Kidney (tissue), 14 donors: ENCODE measurements around the gene FITM1. TPM values are rescaled to one million over a fixed set of nuclear protein-coding genes. Genes with fewer than 3 reads are reported as not detected.

Experiments used
- DNase-seq, 5 donors: peaks; one replicate each; pipeline ENCODE4 v3.0.0-alpha.2; 2013 to 2020
- FAIRE-seq: peaks from 2 replicates; lab custom pipeline; 2012; peaks lifted over from hg19 to GRCh38; lab: Jason Lieb, UNC
- H3K27ac ChIP-seq, 2 donors: one replicate each; pipeline ENCODE4 v1.7.0; 2013; ENCODE audit warnings: low read depth in 2 of 2, low read length in 2 of 2, inconsistent platforms in 1 of 2
- H3K27me3 ChIP-seq: one replicate; pipeline ENCODE4 v1.7.1; 2013; ENCODE audit warnings: low read length, inconsistent platforms; ENCODE audit not compliant: control insufficient read depth, insufficient read depth
- H3K36me3 ChIP-seq, 3 donors: one replicate each; pipeline versions ENCODE4 v1.7.0 to v1.7.1; 2013; ENCODE audit warnings: low read length in 3 of 3, control low read depth in 1 of 3, inconsistent platforms in 1 of 3; ENCODE audit not compliant: insufficient read depth in 3 of 3, control insufficient read depth in 2 of 3
- H3K4me1 ChIP-seq, 3 donors: one replicate each; pipeline versions ENCODE4 v1.7.0 to v1.7.1; 2013; ENCODE audit warnings: low read length in 3 of 3, inconsistent platforms in 1 of 3, low read depth in 1 of 3; ENCODE audit not compliant: control insufficient read depth in 2 of 3, insufficient read depth in 2 of 3
- H3K4me3 ChIP-seq, 3 donors: one replicate each; pipeline versions ENCODE4 v1.7.0 to v1.8.1; 2013; ENCODE audit warnings: low read length in 3 of 3, control low read depth in 1 of 3, inconsistent platforms in 1 of 3
- H3K9ac ChIP-seq, 3 donors: one replicate each; pipeline versions ENCODE4 v1.7.0 to v1.7.1; 2013; ENCODE audit warnings: low read length in 3 of 3, control low read depth in 1 of 3, inconsistent platforms in 1 of 3
- H3K9me3 ChIP-seq, 3 donors: one replicate each; pipeline versions ENCODE4 v1.7.0 to v1.7.1; 2013; ENCODE audit warnings: low read length in 3 of 3, control low read depth in 1 of 3, inconsistent platforms in 1 of 3; ENCODE audit not compliant: control insufficient read depth in 2 of 3, insufficient read depth in 1 of 3
- intact Hi-C: fragments of 100-400 bp; cut with DNase I; formaldehyde crosslinking; loops from one replicate; pipeline ENCODE4 v1.11.1; 2022
- polyA plus RNA-seq: library from polyadenylated mRNA; stranded (reverse); fragments of 350-450 nt; fragmentation: Illumina TruSeq; extraction: RNeasy Lipid Tissue Mini Kit (QIAGEN cat#74804); gene quantifications from one replicate; pipeline ENCODE4 v1.2.3, GENCODE V29; 2014; ENCODE audit warnings: low read depth, low replicate concordance; ENCODE audit not compliant: insufficient read depth
- total RNA-seq: library from RNA; stranded (reverse); fragmentation: NEBNext Ultra II Directional; extraction: Animal tissue kit (Norgen Biotek cat#: 25700); gene quantifications from one replicate; pipeline ENCODE4 v1.2.1, GENCODE V29; 2021
- TF ChIP-seq, protein P1 (sequence below): IDR thresholded peaks from 3 replicates; pipeline ENCODE4 v1.5.1; 2012; ENCODE audit warnings: mild to moderate bottlenecking, moderate library complexity, borderline replicate concordance; ENCODE audit not compliant: insufficient read depth; ENCODE audit errors: extremely low read depth
- donor health status: control.
- donor health status: control.
- donor health status: control.
- donor health status: control.
- donor health status: control.
- donor health status: DM: yes; HTN: yes; CAD: no.
- donor health status: Normal renal cell carcinoma (clear cell type).

Gene FITM1
- total and polyA plus RNA-seq, 2 donors from 2014 or later = 1.2 to 1.3 TPM

DNA sequence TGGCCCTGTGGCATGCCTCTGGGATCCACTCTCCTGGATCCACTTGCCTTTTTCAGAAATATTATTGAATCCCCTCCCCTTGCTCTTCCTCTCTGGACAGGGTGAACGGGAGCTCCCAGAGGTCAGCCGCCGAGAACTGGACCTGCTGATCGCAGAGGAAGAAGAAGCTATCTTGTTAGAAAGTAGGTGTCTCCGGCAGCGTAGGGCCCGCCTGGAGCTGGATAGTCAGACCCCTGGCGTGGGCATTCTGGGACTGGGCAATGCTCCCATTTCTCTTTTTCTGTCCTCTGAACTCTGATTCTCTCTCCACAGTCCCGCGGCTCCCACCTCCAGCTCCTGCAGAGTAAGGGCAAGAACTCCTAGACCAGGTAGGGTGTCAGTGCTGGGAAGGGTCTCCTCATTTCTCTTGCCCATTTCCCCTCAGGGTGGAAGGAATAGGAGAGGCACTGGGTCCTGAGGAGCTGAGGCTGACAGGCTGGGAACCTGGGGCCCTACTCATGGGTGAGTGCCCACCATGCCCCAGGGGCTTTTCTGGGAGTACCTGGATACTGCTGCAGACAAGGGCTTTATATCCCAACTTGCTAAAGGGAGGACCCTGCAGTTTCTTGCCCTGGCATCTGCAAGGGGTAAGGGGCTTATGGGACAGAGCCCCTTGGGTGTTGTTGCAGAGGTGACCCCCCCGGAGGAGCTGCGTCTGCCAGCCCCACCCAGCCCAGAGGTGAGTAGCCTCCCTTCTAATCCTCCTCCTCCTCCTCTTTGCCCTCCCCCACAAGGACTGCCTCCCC lies 46.8 kb downstream of the FITM1 start:
- Histone ChIP-seq H3K9ac (no peak overlapping the region), H3K4me3 (no peak overlapping the region), H3K4me1 (peaks cover 0 to 18% (median 15%) of the 10 kb centered on the region in 3 donors), H3K36me3 (peaks cover 0 to 9% (median 6%) of the 10 kb centered on the region in 3 donors), H3K27me3 (no peaks in the 10 kb centered on the region), H3K9me3 (no peaks in the 10 kb centered on the region), H3K27ac (no peak overlapping the region)
- FAIRE-seq = no peak
- DNase-seq = peak in 1 of 5 donors; percentile 60
- intact Hi-C loops = no loop called here
- TF ChIP-seq, protein P1, sequence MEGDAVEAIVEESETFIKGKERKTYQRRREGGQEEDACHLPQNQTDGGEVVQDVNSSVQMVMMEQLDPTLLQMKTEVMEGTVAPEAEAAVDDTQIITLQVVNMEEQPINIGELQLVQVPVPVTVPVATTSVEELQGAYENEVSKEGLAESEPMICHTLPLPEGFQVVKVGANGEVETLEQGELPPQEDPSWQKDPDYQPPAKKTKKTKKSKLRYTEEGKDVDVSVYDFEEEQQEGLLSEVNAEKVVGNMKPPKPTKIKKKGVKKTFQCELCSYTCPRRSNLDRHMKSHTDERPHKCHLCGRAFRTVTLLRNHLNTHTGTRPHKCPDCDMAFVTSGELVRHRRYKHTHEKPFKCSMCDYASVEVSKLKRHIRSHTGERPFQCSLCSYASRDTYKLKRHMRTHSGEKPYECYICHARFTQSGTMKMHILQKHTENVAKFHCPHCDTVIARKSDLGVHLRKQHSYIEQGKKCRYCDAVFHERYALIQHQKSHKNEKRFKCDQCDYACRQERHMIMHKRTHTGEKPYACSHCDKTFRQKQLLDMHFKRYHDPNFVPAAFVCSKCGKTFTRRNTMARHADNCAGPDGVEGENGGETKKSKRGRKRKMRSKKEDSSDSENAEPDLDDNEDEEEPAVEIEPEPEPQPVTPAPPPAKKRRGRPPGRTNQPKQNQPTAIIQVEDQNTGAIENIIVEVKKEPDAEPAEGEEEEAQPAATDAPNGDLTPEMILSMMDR = no peak

DNA sequence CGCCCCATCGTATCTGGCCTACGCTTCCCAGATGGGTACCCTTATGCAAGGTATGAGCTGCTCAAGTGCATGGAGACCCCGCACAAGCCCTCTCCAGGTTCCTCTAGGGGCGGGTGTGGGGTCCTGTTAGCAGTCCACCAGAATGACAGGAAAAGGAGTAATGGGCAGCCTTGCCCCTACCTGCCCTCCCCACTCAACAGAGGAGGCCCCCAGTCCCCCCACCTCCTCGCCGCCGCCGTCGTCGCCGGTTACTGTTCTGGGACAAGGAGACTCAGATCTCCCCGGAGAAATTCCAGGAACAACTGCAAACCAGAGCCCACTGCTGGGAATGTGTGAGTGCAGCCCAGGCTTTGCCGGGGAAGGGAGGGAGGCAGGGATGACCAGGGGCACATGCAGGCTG lies 47.4 kb downstream of the FITM1 start:
- DNase-seq (no peak), FAIRE-seq (no peak)
- intact Hi-C loops = no loop called here
- no peak overlapping the region for H3K9ac ChIP-seq
- H3K36me3 ChIP-seq = peaks cover 0 to 14% (median 10%) of the 10 kb centered on the region in 3 donors
- TF ChIP-seq, protein P1 = no peak
- no peak overlapping the region for H3K4me3 ChIP-seq
- peaks cover 0 to 18% (median 15%) of the 10 kb centered on the region in 3 donors for H3K4me1 ChIP-seq
- no peaks in the 10 kb centered on the region for H3K27me3 ChIP-seq
- H3K27ac ChIP-seq = no peak overlapping the region
- no peaks in the 10 kb centered on the region for H3K9me3 ChIP-seq

DNA sequence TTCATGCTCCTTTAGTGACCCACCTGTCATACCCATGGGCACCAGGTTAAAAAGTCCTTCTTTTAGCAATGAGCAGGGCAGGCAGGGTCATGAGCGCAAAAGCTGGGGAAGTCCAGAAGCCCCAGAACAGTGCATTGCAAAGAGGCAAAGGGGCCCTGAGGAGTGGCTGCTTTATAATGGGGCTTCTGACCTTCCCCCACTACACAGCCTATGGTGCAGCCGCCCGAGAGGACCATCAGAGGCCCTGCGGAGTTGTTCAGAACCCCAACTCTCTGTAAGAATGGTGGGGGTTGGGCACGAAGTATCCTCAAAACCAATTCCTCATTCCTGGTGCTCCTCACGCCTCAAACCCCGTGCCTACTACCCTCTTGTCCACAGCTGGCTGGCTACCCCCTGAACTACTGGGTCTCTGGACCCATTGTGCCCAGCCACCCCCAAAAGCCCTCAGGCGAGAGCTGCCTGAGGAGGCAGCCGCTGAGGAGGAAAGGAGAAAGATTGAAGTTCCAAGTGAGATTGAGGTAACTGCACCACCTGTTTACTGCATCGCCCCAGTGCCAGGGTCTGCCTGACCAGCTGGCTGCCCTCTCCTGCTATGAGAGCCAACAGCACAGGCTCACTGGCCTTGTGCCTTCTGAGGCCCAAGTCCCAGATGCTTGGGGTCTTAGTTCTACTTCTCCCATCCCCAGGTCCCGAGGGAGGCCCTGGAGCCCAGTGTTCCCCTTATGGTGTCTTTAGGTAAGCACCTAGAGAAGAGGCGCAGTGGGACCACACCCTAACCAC lies 48.1 kb downstream of the FITM1 start:
- TF ChIP-seq, protein P1 = no peak
- H3K9ac ChIP-seq = no peak overlapping the region
- intact Hi-C loops = no loop called here
- H3K27ac ChIP-seq = peak overlapping the region in 1 of 2 donors; percentile 17
- no peaks in the 10 kb centered on the region for H3K27me3 ChIP-seq
- peaks cover 0 to 18% (median 15%) of the 10 kb centered on the region in 3 donors for H3K4me1 ChIP-seq
- H3K36me3 ChIP-seq = peaks cover 0 to 21% (median 12%) of the 10 kb centered on the region in 3 donors
- peak in 1 of 5 donors; percentile 47 for DNase-seq
- no peak overlapping the region for H3K4me3 ChIP-seq
- H3K9me3 ChIP-seq = no peaks in the 10 kb centered on the region
- FAIRE-seq = no peak
